ENCODE data around the gene MTMR2. TPM values are rescaled to one million over a fixed set of nuclear protein-coding genes. Genes with fewer than 3 reads are reported as not detected.

The MTMR2 gene
- polyA plus RNA-seq, 3 donors = 1.9 to 5.1 (median 2.6) TPM

GRCh38 chr11:95895815-95896214, 28.1 kb downstream of the MTMR2 start:
- no peak for TF ChIP-seq CTCF (IDR thresholded peaks at IDR 0.05)
- no peak overlapping the region for H3K27ac ChIP-seq (ENCODE audit: low read depth in 1 of 2, low read length in 2 of 2)
- no peak overlapping the region for H3K4me3 ChIP-seq (replicated peaks in 1 of 3; ENCODE audit: low read depth in 2 of 3, low read length in 3 of 3)
- Mint-ChIP-seq H3K4me3 (no peak overlapping the region), H3K27ac (peak overlapping the region in 1 of 7 donors; percentile 21), H3K4me1 (peaks cover 4% of the 10 kb centered on the region), H3K36me3 (no peaks in the 10 kb centered on the region), H3K9me3 (no peaks in the 10 kb centered on the region), H3K27me3 (ENCODE audit: low read depth in 3 of 3) (no peaks in the 10 kb centered on the region)
- H3K79me2 ChIP-seq (ENCODE audit: insufficient read depth, low read length) = peaks cover 2% of the 10 kb centered on the region
- H3K4me2 ChIP-seq (replicated peaks; ENCODE audit: extremely low read depth, low read length, poor library complexity, severe bottlenecking) = no peak overlapping the region
- no peak overlapping the region for H3K9ac ChIP-seq (ENCODE audit: insufficient read depth, low read length, poor library complexity, severe bottlenecking)
- no peak for DNase-seq
- H2AFZ ChIP-seq (ENCODE audit: insufficient read depth, low read depth, low read length, poor library complexity, severe bottlenecking) = no peak overlapping the region
- no peaks in the 10 kb centered on the region for H3K4me1 ChIP-seq (ENCODE audit: control insufficient read depth in 1 of 2, insufficient read depth in 2 of 2, low read length in 2 of 2)
- H3K9me3 ChIP-seq (replicated peaks in 1 of 2; ENCODE audit: control insufficient read depth in 1 of 2, insufficient read depth in 1 of 2, low read length in 2 of 2) = no peaks in the 10 kb centered on the region
- no peaks in the 10 kb centered on the region for H4K20me1 ChIP-seq (ENCODE audit: insufficient read depth, low read length)
- no peaks in the 10 kb centered on the region for H3K36me3 ChIP-seq (replicated peaks in 1 of 2; ENCODE audit: control insufficient read depth in 1 of 2, insufficient read depth in 2 of 2, low read length in 2 of 2)
- H3K27me3 ChIP-seq (ENCODE audit: control insufficient read depth in 2 of 2, insufficient read depth in 2 of 2, low read length in 2 of 2) = no peaks in the 10 kb centered on the region
- intact Hi-C loops (cut with micrococcal nuclease) = no loop called here

GRCh38 chr11:95892892-95893570, 30.9 kb downstream of the MTMR2 start:
- Histone ChIP-seq H3K79me2 (ENCODE audit: insufficient read depth, low read length) (peaks cover 2% of the 10 kb centered on the region), H3K36me3 (replicated peaks in 1 of 2; ENCODE audit: control insufficient read depth in 1 of 2, insufficient read depth in 2 of 2, low read length in 2 of 2) (no peaks in the 10 kb centered on the region), H4K20me1 (ENCODE audit: insufficient read depth, low read length) (no peaks in the 10 kb centered on the region), H3K27me3 (ENCODE audit: control insufficient read depth in 2 of 2, insufficient read depth in 2 of 2, low read length in 2 of 2) (no peaks in the 10 kb centered on the region), H3K27ac (ENCODE audit: low read depth in 1 of 2, low read length in 2 of 2) (no peak overlapping the region), H3K4me1 (ENCODE audit: control insufficient read depth in 1 of 2, insufficient read depth in 2 of 2, low read length in 2 of 2) (no peaks in the 10 kb centered on the region), H3K4me2 (replicated peaks; ENCODE audit: extremely low read depth, low read length, poor library complexity, severe bottlenecking) (no peak overlapping the region), H3K9ac (ENCODE audit: insufficient read depth, low read length, poor library complexity, severe bottlenecking) (no peak overlapping the region), H3K4me3 (replicated peaks in 1 of 3; ENCODE audit: low read depth in 2 of 3, low read length in 3 of 3) (no peak overlapping the region), H3K9me3 (replicated peaks in 1 of 2; ENCODE audit: control insufficient read depth in 1 of 2, insufficient read depth in 1 of 2, low read length in 2 of 2) (no peaks in the 10 kb centered on the region), H2AFZ (ENCODE audit: insufficient read depth, low read depth, low read length, poor library complexity, severe bottlenecking) (no peak overlapping the region)
- Mint-ChIP-seq H3K4me3 (no peak overlapping the region), H3K27ac (no peak overlapping the region), H3K27me3 (ENCODE audit: low read depth in 3 of 3) (no peaks in the 10 kb centered on the region), H3K9me3 (no peaks in the 10 kb centered on the region), H3K4me1 (peaks cover 4% of the 10 kb centered on the region), H3K36me3 (no peaks in the 10 kb centered on the region)
- no peak for DNase-seq
- intact Hi-C loops (cut with micrococcal nuclease) = no loop called here
- 94% methylated on average over 4 of the region's 4 CpGs for WGBS (ENCODE audit: insufficient coverage)
- no peak for TF ChIP-seq CTCF (IDR thresholded peaks at IDR 0.05)

Measured in CD14-positive monocyte (primary cell).